ENCODE data around the gene TLR8. TPM values are rescaled to one million over a fixed set of nuclear protein-coding genes. Genes with fewer than 3 reads are reported as not detected.

Gene TLR8
- total and polyA plus RNA-seq, 10 of the 15 experiments (the other 5 are each of a cell fraction or from before 2014, with no cell fraction given), result 0.04 TPM; not detected in 9

DNA sequence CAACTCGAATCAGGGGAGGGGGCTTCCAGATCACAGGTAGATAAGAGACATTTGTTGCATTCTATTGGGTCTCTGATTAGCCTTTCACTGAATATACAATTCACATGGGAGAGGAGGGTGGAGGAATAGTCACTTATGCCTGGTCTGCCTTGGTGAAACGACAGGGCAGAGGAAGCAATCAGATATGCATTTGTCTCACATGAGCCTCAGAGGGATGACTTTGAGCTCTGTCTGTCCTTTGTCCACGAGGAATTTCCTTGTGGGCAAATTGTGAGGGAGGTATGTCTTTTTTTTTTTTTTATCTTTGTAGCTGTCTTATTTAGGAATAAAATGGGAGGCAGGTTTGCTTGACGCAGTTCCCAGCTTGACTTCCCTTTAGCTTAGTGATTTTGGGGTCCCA, 40.0 kb downstream of the TLR8 start:
- H3K79me2 ChIP-seq (ENCODE audit: control insufficient read depth, insufficient read depth, low read length), result peaks cover 26% of the 10 kb centered on the region
- intact Hi-C loops (cut with micrococcal nuclease; ENCODE audit: unreplicated experiment) (loop anchor here (2.0 to 10.0 kb wide), 4 partner anchors 134 to 718 kb away; no protein-coding TSS in a partner anchor), in situ Hi-C loops (cut with MboI) (loop anchor here (5.0 kb wide), 2 partner anchors 56 to 531 kb away; no protein-coding TSS in a partner anchor)
- peak overlapping the region; percentile 97 for H3K27ac ChIP-seq (ENCODE audit: control insufficient read depth, insufficient read depth)
- peaks cover 41% of the 10 kb centered on the region for H3K4me1 ChIP-seq (ENCODE audit: control insufficient read depth, insufficient read depth, low read length)
- H3K4me2 ChIP-seq (ENCODE audit: control insufficient read depth, insufficient read depth), result no peak overlapping the region
- H3K9me3 ChIP-seq (replicated peaks; ENCODE audit: control insufficient read depth, insufficient read depth, low read length), result no peaks in the 10 kb centered on the region
- SMC1A ChIA-PET (ENCODE audit: uncharacterized antibody, unreplicated experiment), result interaction anchor here (0.6 to 18.8 kb wide), 42 partner anchors 8 to 700 kb away, joined by 3 to 632 read pairs (median 6); partner anchors contain the start of gene TMSB4X
- POLR2A ChIA-PET, result interaction anchor here (0.6 to 7.2 kb wide), 17 partner anchors 11 to 542 kb away, joined by 3 to 63 read pairs (median 4); no protein-coding TSS in a partner anchor
- CTCF ChIA-PET, result interaction anchor here (0.6 to 7.7 kb wide), 86 partner anchors 8 to 1132 kb away, joined by 3 to 312 read pairs (median 5); partner anchors contain the start of genes OFD1 and TRAPPC2
- H3K27me3 ChIP-seq (replicated peaks in 1 of 2; ENCODE audit: control insufficient read depth in 2 of 2, insufficient read depth in 2 of 2, low read length in 1 of 2), result no peaks in the 10 kb centered on the region
- RAD21 ChIA-PET (ENCODE audit: unreplicated experiment), result interaction anchor here (0.6 to 15.5 kb wide), 44 partner anchors 8 to 744 kb away, joined by 3 to 549 read pairs (median 4); partner anchors contain the start of gene TMSB4X
- H3K4me3 ChIP-seq, result no peak overlapping the region
- DNase-seq (ENCODE audit: low read depth, low spot score) (no peak), FAIRE-seq (no peak), ATAC-seq (no peak)
- H3K9ac ChIP-seq (ENCODE audit: control insufficient read depth, insufficient read depth, low read length), result no peak overlapping the region
- H2AFZ ChIP-seq (ENCODE audit: control insufficient read depth, low read depth, low read length), result no peak overlapping the region
- WGBS (ENCODE audit: insufficient coverage, insufficient replicate concordance, low lambda C conversion rate, missing lambda C conversion rate), result 36% methylated on average over 4 of the region's 4 CpGs
- H4K20me1 ChIP-seq (ENCODE audit: control insufficient read depth, insufficient read depth), result no peaks in the 10 kb centered on the region
- H3K36me3 ChIP-seq (ENCODE audit: control insufficient read depth in 2 of 2, insufficient read depth in 2 of 2, low read length in 1 of 2), result no peaks in the 10 kb centered on the region
- BruUV-seq (replicated peaks), result no TSS peak
- TF ChIP-seq KLF5 (IDR thresholded peaks at IDR 0.05; ENCODE audit: partially characterized antibody) (no peak), NR2C1 (IDR thresholded peaks at IDR 0.05) (no peak), CREB1 (IDR thresholded peaks at IDR 0.05; ENCODE audit: low read depth) (no peak), SMARCA5 (IDR thresholded peaks at IDR 0.05) (no peak), POLR2AphosphoS2 (IDR thresholded peaks at IDR 0.05; ENCODE audit: low read depth, low read length) (no peak), KDM1A (IDR thresholded peaks at IDR 0.05; ENCODE audit: borderline replicate concordance) (no peak), EZH2 (IDR thresholded peaks at IDR 0.05; ENCODE audit: borderline replicate concordance, control insufficient read depth, low read depth, low read length) (no peak), MEF2B (IDR thresholded peaks at IDR 0.05; ENCODE audit: partially characterized antibody, poor library complexity, severe bottlenecking) (no peak), POLR2A (IDR thresholded peaks at IDR 0.05; ENCODE audit: low read depth, low read length) (no peak), LARP7 (IDR thresholded peaks at IDR 0.05) (no peak), RAD21 (IDR thresholded peaks at IDR 0.05; ENCODE audit: insufficient read depth, low read depth, low read length) (no peak), MYB (IDR thresholded peaks at IDR 0.05; ENCODE audit: borderline replicate concordance, low read depth, low read length) (no peak), SRF (IDR thresholded peaks at IDR 0.05; ENCODE audit: low read depth in 2 of 2, low read length in 2 of 2) (no peak), SREBF2 (IDR thresholded peaks at IDR 0.05; ENCODE audit: low read length) (no peak), TCF7 (IDR thresholded peaks at IDR 0.05; ENCODE audit: borderline replicate concordance) (no peak), ASH2L (IDR thresholded peaks at IDR 0.05; ENCODE audit: borderline replicate concordance, low read depth) (no peak), ZNF274 (IDR thresholded peaks at IDR 0.05; ENCODE audit: insufficient read depth, insufficient read length) (no peak)
- TF ChIP-seq, protein P1, sequence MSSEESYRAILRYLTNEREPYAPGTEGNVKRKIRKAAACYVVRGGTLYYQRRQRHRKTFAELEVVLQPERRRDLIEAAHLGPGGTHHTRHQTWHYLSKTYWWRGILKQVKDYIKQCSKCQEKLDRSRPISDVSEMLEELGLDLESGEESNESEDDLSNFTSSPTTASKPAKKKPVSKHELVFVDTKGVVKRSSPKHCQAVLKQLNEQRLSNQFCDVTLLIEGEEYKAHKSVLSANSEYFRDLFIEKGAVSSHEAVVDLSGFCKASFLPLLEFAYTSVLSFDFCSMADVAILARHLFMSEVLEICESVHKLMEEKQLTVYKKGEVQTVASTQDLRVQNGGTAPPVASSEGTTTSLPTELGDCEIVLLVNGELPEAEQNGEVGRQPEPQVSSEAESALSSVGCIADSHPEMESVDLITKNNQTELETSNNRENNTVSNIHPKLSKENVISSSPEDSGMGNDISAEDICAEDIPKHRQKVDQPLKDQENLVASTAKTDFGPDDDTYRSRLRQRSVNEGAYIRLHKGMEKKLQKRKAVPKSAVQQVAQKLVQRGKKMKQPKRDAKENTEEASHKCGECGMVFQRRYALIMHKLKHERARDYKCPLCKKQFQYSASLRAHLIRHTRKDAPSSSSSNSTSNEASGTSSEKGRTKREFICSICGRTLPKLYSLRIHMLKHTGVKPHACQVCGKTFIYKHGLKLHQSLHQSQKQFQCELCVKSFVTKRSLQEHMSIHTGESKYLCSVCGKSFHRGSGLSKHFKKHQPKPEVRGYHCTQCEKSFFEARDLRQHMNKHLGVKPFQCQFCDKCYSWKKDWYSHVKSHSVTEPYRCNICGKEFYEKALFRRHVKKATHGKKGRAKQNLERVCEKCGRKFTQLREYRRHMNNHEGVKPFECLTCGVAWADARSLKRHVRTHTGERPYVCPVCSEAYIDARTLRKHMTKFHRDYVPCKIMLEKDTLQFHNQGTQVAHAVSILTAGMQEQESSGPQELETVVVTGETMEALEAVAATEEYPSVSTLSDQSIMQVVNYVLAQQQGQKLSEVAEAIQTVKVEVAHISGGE (CRISPR knock-in tag; IDR thresholded peaks at IDR 0.05), result no peak
- TF ChIP-seq, protein P2, sequence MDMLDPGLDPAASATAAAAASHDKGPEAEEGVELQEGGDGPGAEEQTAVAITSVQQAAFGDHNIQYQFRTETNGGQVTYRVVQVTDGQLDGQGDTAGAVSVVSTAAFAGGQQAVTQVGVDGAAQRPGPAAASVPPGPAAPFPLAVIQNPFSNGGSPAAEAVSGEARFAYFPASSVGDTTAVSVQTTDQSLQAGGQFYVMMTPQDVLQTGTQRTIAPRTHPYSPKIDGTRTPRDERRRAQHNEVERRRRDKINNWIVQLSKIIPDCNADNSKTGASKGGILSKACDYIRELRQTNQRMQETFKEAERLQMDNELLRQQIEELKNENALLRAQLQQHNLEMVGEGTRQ (IDR thresholded peaks at IDR 0.05; ENCODE audit: borderline replicate concordance, low read depth, low read length), result no peak
